Spinal cord (tissue), 10 donors: ENCODE results near the gene AP3D1. TPM values are rescaled to one million over a fixed set of nuclear protein-coding genes. Genes with fewer than 3 reads are reported as not detected.

ENCODE experiments used
- DNase-seq, 6 donors: peaks; one replicate each; pipeline versions ENCODE4 v3.0.0 to v3.0.0-alpha.2; 2013 to 2015; ENCODE audit warnings: low spot score in 6 of 6, low read depth in 4 of 6
- H3K27ac ChIP-seq: one replicate; pipeline ENCODE4 v1.5.1; 2013; ENCODE audit warnings: low read depth, low read length, control low read depth
- H3K27me3 ChIP-seq: one replicate; pipeline ENCODE4 v1.6.1; 2013; ENCODE audit warnings: low read length; ENCODE audit not compliant: control insufficient read depth, insufficient read depth
- H3K36me3 ChIP-seq: one replicate; pipeline ENCODE4 v1.6.1; 2013; ENCODE audit warnings: low read length; ENCODE audit not compliant: control insufficient read depth, insufficient read depth
- H3K4me1 ChIP-seq: one replicate; pipeline ENCODE4 v1.6.1; 2013; ENCODE audit warnings: low read length; ENCODE audit not compliant: control insufficient read depth, insufficient read depth
- H3K4me3 ChIP-seq: one replicate; pipeline ENCODE4 v1.5.1; 2013; ENCODE audit warnings: low read depth, low read length, control low read depth
- H3K9me3 ChIP-seq: one replicate; pipeline ENCODE4 v1.6.1; 2013; ENCODE audit warnings: low read length; ENCODE audit not compliant: control insufficient read depth, insufficient read depth
- WGBS: methylation state at CpG from one replicate; pipeline ENCODE4 v1.1.5; 2013; ENCODE audit warnings: missing lambda C conversion rate; ENCODE audit not compliant: insufficient coverage; 5-methylcytosine and 5-hydroxymethylcytosine counted together
- polyA plus RNA-seq, 2 donors: library from polyadenylated mRNA; unstranded; fragments of 120-200 nt; gene quantifications; one replicate each; pipeline ENCODE4 v1.2.1, GENCODE V29; 2013; ENCODE audit not compliant: insufficient read length in 2 of 2
- total RNA-seq, 2 donors: library from RNA; depleted of rRNA in 1 of 2; stranded (reverse); fragments of 120-200 nt in 1 of 2; fragments of >200 nt in 1 of 2; gene quantifications; one replicate each; pipeline versions ENCODE4 v1.2.3 to v1.2.4, GENCODE V29; 2013 to 2014
- donor health status: healthy.

The AP3D1 gene
- total and polyA plus RNA-seq, 4 donors: 65.1 to 165 (median 113) TPM

DNA sequence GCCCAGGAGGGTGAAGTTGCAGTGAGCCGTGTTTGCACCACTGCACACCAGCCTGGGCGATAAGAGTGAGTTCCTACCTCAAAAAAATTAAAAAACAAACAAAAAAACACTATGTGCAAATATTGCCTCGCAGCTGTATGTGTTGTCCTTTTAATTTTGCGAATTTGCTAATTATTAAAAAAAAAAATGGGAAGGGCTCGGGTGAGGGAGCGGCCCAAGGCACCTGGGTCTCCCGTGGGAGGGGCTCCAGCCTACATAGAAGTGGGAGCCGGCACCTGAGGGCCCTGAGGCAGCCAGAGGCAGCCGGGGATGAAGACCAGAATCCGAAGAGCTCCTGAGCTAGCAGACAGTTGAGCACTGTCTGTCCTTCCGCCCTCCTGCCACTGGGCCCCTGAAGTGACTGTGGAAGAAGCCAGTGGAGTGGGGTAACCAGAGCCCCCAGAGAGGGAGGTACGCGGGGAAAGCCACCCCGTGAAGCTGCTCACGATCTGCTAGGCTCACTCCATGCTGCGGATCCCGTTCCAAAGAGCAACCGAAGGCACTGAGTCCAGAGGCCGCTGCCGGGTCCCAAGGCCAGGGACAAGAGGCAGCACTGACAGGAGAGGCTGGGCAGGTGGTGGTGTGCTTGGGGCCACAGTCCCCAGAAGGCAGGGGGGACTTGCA, 48.2 kb downstream of the AP3D1 start:
- no peak for DNase-seq
- no peaks in the 10 kb centered on the region for H3K9me3 ChIP-seq
- H3K36me3 ChIP-seq: peaks cover 95% of the 10 kb centered on the region
- 93% methylated on average over 15 of the region's 20 CpGs for WGBS
- no peak overlapping the region for H3K4me3 ChIP-seq
- H3K4me1 ChIP-seq: peaks cover under 1% of the 10 kb centered on the region
- H3K27ac ChIP-seq: no peak overlapping the region
- no peaks in the 10 kb centered on the region for H3K27me3 ChIP-seq

DNA sequence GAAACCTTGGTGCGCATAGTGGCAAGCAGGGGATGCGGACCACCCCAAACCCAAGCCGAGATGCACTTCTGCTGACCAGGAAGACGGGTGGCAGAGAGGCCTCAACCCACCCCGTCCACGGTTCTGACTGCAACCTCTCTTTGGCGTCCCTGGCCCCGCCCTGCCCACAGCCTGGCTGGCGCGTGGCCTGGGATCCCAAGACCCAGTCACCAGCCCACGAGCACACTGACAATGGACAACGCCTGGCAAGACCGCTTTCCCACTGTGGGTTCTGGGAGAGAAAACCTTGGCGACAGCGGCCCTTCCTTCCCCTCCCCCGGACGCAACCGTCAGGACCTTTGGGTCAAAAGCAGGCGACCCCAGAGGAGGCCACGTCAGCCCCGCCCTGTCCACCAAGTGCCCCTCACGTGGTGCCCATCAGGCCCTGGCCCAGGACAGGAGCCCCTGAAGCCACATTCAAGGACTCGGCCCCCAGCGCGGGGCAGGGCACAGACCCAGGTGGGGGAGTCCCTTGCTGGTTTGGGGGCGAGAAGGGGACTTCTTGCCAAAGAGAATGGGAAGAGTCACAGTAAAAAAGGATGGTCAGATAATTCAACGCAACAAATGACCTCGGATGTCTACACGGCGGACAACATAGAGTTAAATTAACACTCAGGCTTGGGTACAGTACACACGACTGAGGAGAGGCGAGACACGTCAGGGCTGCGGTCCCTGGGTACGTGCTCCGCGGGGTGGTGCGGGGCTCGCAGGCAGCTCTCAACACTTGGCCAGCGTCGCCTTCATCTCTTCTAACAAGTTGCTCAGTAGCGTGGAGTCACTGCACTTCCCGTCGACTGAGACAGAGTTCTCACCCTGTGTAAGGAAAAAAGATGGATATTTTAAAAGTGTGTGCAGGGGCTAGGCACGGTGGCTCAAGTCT, 49.7 kb downstream of the AP3D1 start:
- Histone ChIP-seq H3K36me3 (peaks cover 88% of the 10 kb centered on the region), H3K4me3 (no peak overlapping the region), H3K27ac (no peak overlapping the region), H3K27me3 (no peaks in the 10 kb centered on the region), H3K4me1 (peaks cover 15% of the 10 kb centered on the region), H3K9me3 (no peaks in the 10 kb centered on the region)
- 90% methylated on average over 43 of the region's 45 CpGs for WGBS
- no peak for DNase-seq

DNA sequence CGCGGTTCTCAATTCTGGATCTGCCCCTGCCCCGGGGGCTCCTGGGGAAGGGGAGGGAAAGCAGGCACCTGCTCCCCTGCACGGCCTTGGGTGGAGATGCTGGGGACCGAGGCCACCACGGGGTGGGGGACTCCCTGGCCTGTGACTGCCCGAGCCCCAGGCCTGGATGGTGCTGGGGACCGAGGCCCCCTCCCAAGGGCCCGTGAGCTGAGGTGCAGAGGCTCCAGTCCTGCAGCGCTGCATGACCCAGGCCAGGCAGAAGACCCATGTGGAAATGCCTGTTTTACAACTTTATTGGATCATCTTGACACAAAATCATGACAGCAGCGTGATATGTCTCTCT, 50.7 kb downstream of the AP3D1 start:
- H3K27ac ChIP-seq: no peak overlapping the region
- no peak for DNase-seq
- H3K4me1 ChIP-seq: peaks cover 17% of the 10 kb centered on the region
- H3K27me3 ChIP-seq: no peaks in the 10 kb centered on the region
- H3K9me3 ChIP-seq: no peaks in the 10 kb centered on the region
- WGBS: 93% methylated on average over 10 of the region's 11 CpGs
- no peak overlapping the region for H3K4me3 ChIP-seq
- H3K36me3 ChIP-seq: peaks cover 79% of the 10 kb centered on the region

- peaks cover 77% of the 10 kb centered on the region for H3K36me3 ChIP-seq
- H3K4me1 ChIP-seq: peaks cover 23% of the 10 kb centered on the region
- no peak for DNase-seq
- no peaks in the 10 kb centered on the region for H3K9me3 ChIP-seq
- H3K4me3 ChIP-seq: no peak overlapping the region
- no peak overlapping the region for H3K27ac ChIP-seq
- 93% methylated on average over 39 of the region's 39 CpGs for WGBS
- H3K27me3 ChIP-seq: no peaks in the 10 kb centered on the region
Measured at GRCh38 chr19:2099937-2100718, 51.2 kb downstream of the AP3D1 start.

DNA sequence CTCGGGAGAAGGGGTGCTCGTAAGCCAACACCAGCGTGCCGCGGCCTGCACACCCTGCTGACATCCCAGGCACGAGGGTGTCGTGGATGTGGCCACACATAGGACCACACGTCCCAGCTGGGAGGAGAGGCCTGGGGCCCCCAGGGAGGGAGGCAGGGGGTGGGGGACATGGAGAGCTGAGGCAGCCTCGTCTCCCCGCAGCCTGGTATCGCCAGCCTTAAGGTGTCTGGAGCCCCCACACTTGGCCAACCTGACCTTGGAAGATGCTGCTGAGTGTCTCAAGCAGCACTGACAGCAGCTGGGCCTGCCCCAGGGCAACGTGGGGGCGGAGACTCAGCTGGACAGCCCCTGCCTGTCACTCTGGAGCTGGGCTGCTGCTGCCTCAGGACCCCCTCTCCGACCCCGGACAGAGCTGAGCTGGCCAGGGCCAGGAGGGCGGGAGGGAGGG, 52.3 kb downstream of the AP3D1 start:
- Histone ChIP-seq H3K36me3 (peaks cover 73% of the 10 kb centered on the region), H3K27me3 (no peaks in the 10 kb centered on the region), H3K9me3 (no peaks in the 10 kb centered on the region), H3K27ac (no peak overlapping the region), H3K4me1 (peaks cover 34% of the 10 kb centered on the region), H3K4me3 (no peak overlapping the region)
- no peak for DNase-seq
- 81% methylated on average over 16 of the region's 16 CpGs for WGBS

DNA sequence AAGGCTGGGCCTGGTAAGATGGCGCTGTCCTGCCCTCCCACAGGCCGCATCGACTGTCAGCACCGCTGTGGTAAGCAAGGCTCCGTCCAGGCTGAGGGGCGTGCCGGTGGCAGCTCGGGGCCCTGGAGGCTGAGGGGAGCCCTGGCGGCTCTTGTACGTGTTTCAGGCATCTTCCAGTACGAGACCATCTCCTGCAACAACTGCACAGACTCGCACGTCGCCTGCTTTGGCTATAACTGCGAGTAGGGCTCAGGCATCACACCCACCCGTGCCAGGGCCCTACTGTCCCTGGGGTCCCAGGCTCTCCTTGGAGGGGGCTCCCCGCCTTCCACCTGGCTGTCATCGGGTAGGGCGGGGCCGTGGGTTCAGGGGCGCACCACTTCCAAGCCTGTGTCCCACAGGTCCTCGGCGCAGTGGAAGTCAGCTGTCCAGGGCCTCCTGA, 53.5 kb downstream of the AP3D1 start:
- no peak for DNase-seq
- H3K27me3 ChIP-seq: no peaks in the 10 kb centered on the region
- no peaks in the 10 kb centered on the region for H3K9me3 ChIP-seq
- H3K36me3 ChIP-seq: peaks cover 70% of the 10 kb centered on the region
- WGBS: 68% methylated on average over 22 of the region's 23 CpGs
- peaks cover 45% of the 10 kb centered on the region for H3K4me1 ChIP-seq
- no peak overlapping the region for H3K4me3 ChIP-seq
- no peak overlapping the region for H3K27ac ChIP-seq

- DNase-seq: no peak
- no peaks in the 10 kb centered on the region for H3K9me3 ChIP-seq
- H3K4me3 ChIP-seq: peak overlapping the region; percentile 54
- H3K36me3 ChIP-seq: peaks cover 72% of the 10 kb centered on the region
- WGBS: 22% methylated on average over 27 of the region's 30 CpGs
- H3K4me1 ChIP-seq: peaks cover 50% of the 10 kb centered on the region
- peak overlapping the region; percentile 67 for H3K27ac ChIP-seq
- H3K27me3 ChIP-seq: no peaks in the 10 kb centered on the region
Measured at GRCh38 chr19:2097203-2097885, 54.0 kb downstream of the AP3D1 start.

DNA sequence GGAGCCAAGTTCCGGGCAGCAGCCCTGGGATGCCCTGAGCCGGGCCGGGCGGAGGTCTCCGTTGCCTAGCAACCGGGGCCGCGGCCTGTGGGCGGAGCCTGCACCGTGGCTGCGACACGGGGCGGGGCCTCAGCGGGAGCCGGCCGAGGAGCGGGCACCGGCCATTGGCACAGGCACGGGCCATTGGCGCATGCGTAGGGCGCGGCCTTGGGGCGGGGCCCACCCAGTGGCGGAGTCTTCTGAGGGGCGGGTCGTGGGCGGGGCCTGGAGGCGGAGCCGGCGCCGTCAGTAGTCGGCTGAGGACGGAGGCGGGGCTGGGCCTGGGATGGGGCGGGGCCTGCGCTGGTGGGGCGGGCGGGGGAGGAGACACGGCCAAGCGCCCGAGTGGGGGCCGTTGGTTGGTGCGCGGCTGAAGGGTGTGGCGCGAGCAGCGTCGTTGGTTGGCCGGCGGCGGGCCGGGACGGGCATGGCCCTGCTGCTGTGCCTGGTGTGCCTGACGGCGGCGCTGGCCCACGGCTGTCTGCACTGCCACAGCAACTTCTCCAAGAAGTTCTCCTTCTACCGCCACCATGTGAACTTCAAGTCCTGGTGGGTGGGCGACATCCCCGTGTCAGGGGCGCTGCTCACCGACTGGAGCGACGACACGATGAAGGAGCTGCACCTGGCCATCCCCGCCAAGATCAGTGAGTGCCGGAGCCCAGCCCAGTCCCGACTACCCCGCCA, 54.7 kb downstream of the AP3D1 start, which contains the start of gene IZUMO4:
Gene IZUMO4 (plus strand): TSS at position 436 of the 723 bp plus-strand sequence. CDS start 31 bp downstream, at position 467.
- Histone ChIP-seq H3K27ac (peak within 1 kb of the TSS; percentile 92), H3K4me1 (peaks cover 57% of the 10 kb centered on the region), H3K4me3 (peak within 1 kb of the TSS; percentile 64), H3K9me3 (no peaks in the 10 kb centered on the region), H3K27me3 (no peaks in the 10 kb centered on the region), H3K36me3 (peaks cover 67% of the 10 kb centered on the region)
- under 1% methylated on average over 68 of the region's 70 CpGs for WGBS
- DNase-seq: peak; percentile 86 to 99 (median 96)
